OCI-LY1 (cell line): ENCODE results near the gene SRBD1.

ENCODE experiments used
- H2AFZ ChIP-seq: fragments of 200-600 bp; sonication (generic), shearing (Covaris generic); 2 replicates; pipeline ENCODE4 v1.6.0; 2014; ENCODE audit warnings: antibody characterized with exemption, mild to moderate bottlenecking, low read length
- H3F3A ChIP-seq: fragments of 200-600 bp; sonication (generic), shearing (Covaris generic); 2 replicates; pipeline ENCODE4 v1.6.0; 2014; ENCODE audit warnings: mild to moderate bottlenecking, antibody characterized with exemption, low read length, moderate library complexity; ENCODE audit not compliant: insufficient read depth
- H3K27ac ChIP-seq: fragments of 200-600 bp; sonication (generic); 2 replicates; pipeline ENCODE4 v1.5.1; 2014; ENCODE audit warnings: low read length, mixed run types, mild to moderate bottlenecking, low read depth; ENCODE audit not compliant: poor library complexity, severe bottlenecking
- H3K27me3 ChIP-seq: fragments of 200-600 bp; sonication (generic); 2 replicates; pipeline ENCODE4 v1.6.0; 2014; ENCODE audit warnings: antibody characterized with exemption, mild to moderate bottlenecking, low read length, moderate library complexity; ENCODE audit not compliant: insufficient read depth
- H3K36me3 ChIP-seq: fragments of 200-600 bp; sonication (generic); 2 replicates; pipeline ENCODE4 v1.6.1; 2014; ENCODE audit warnings: mild to moderate bottlenecking, antibody characterized with exemption, low read length, moderate library complexity, mixed read lengths; ENCODE audit not compliant: insufficient read depth
- H3K4me1 ChIP-seq: fragments of 200-600 bp; sonication (generic); 2 replicates; pipeline ENCODE4 v1.5.1; 2014; ENCODE audit warnings: mild to moderate bottlenecking, low read length, moderate library complexity; ENCODE audit not compliant: insufficient read depth, severe bottlenecking
- H3K4me2 ChIP-seq: fragments of 200-600 bp; sonication (generic), shearing (Covaris generic); 2 replicates; pipeline ENCODE4 v1.6.1; 2014; ENCODE audit warnings: low read length
- H3K4me3 ChIP-seq: fragments of 200-600 bp; sonication (generic); 2 replicates; pipeline ENCODE4 v1.5.1; 2014; ENCODE audit warnings: low read length, low read depth, mild to moderate bottlenecking, mixed read lengths; ENCODE audit not compliant: poor library complexity, severe bottlenecking
- H3K79me2 ChIP-seq: fragments of 200-600 bp; shearing (Covaris generic); 2 replicates; pipeline ENCODE4 v1.6.1; 2016; ENCODE audit warnings: mixed run types, low read length, mixed read lengths; ENCODE audit not compliant: insufficient read depth
- H3K9ac ChIP-seq: fragments of 200-600 bp; sonication (generic), shearing (Covaris generic); 2 replicates; pipeline ENCODE4 v1.6.1; 2014; ENCODE audit warnings: mild to moderate bottlenecking, low read length, mixed read lengths
- H3K9me2 ChIP-seq: fragments of 200-600 bp; sonication (generic), shearing (Covaris generic); 2 replicates; pipeline ENCODE4 v1.6.1; 2014; ENCODE audit warnings: low read depth, mild to moderate bottlenecking, low read length, mixed read lengths
- H3K9me3 ChIP-seq: fragments of 200-600 bp; shearing (Covaris generic); 2 replicates; pipeline ENCODE4 v1.6.1; 2014; ENCODE audit warnings: low read length, mixed read lengths
- H4K20me1 ChIP-seq: fragments of 200-600 bp; sonication (generic), shearing (Covaris generic); 2 replicates; pipeline ENCODE4 v1.6.0; 2016; ENCODE audit warnings: mild to moderate bottlenecking, low read length; ENCODE audit not compliant: insufficient read depth
- CTCF ChIP-seq: fragments of 200-600 bp; sonication (generic), shearing (Covaris generic); IDR thresholded peaks from 2 replicates; pipeline ENCODE4 v1.5.1; 2017; ENCODE audit warnings: mild to moderate bottlenecking, antibody characterized with exemption, low read length, moderate library complexity, mixed read lengths
- EZH2 ChIP-seq: fragments of 200-600 bp; sonication (generic), shearing (Covaris generic); IDR thresholded peaks from 2 replicates; pipeline ENCODE4 v1.8.0; 2017; ENCODE audit warnings: borderline replicate concordance, mixed run types, mild to moderate bottlenecking, antibody characterized with exemption, low read length, moderate library complexity, mixed read lengths

Gene SRBD1

GRCh38 chr2:45554073-45554741, 56.9 kb downstream of the SRBD1 start:
- Histone ChIP-seq H3K79me2 (no peaks in the 10 kb centered on the region), H3K9me2 (no peaks in the 10 kb centered on the region), H3K9me3 (no peaks in the 10 kb centered on the region), H3K27ac (no peak overlapping the region), H2AFZ (no peak overlapping the region), H3K4me2 (no peak overlapping the region), H3K27me3 (no peaks in the 10 kb centered on the region), H3K4me3 (no peak overlapping the region), H3F3A (no peaks in the 10 kb centered on the region), H3K4me1 (no peaks in the 10 kb centered on the region), H3K36me3 (no peaks in the 10 kb centered on the region), H3K9ac (no peak overlapping the region), H4K20me1 (no peaks in the 10 kb centered on the region)
- TF ChIP-seq EZH2 = no peak
- TF ChIP-seq CTCF = no peak

GRCh38 chr2:45551862-45552261, 59.2 kb downstream of the SRBD1 start:
- Histone ChIP-seq H3K36me3 (no peaks in the 10 kb centered on the region), H3K9me2 (no peaks in the 10 kb centered on the region), H3F3A (no peaks in the 10 kb centered on the region), H3K4me2 (no peak overlapping the region), H3K4me3 (no peak overlapping the region), H3K4me1 (no peaks in the 10 kb centered on the region), H2AFZ (no peak overlapping the region), H4K20me1 (no peaks in the 10 kb centered on the region), H3K9ac (no peak overlapping the region), H3K79me2 (no peaks in the 10 kb centered on the region), H3K27ac (no peak overlapping the region), H3K9me3 (no peaks in the 10 kb centered on the region), H3K27me3 (no peaks in the 10 kb centered on the region)
- TF ChIP-seq EZH2 (no peak), CTCF (no peak)

GRCh38 chr2:45545943-45546342, 65.1 kb downstream of the SRBD1 start:
- H3K9me2 ChIP-seq = no peaks in the 10 kb centered on the region
- H3K4me3 ChIP-seq = no peak overlapping the region
- no peak overlapping the region for H3K27ac ChIP-seq
- H2AFZ ChIP-seq = no peak overlapping the region
- H3K27me3 ChIP-seq = no peaks in the 10 kb centered on the region
- H4K20me1 ChIP-seq = no peaks in the 10 kb centered on the region
- no peak overlapping the region for H3K9ac ChIP-seq
- H3K9me3 ChIP-seq = peaks cover 24% of the 10 kb centered on the region
- H3F3A ChIP-seq = no peaks in the 10 kb centered on the region
- no peak overlapping the region for H3K4me2 ChIP-seq
- TF ChIP-seq CTCF = no peak
- TF ChIP-seq EZH2 = no peak
- H3K36me3 ChIP-seq = peaks cover 40% of the 10 kb centered on the region
- no peaks in the 10 kb centered on the region for H3K4me1 ChIP-seq
- no peaks in the 10 kb centered on the region for H3K79me2 ChIP-seq
